Measurements from ENCODE around the gene HDAC9.

HDAC9 gene

GRCh38 chr7:18866359-18867036 is 370.9 kb downstream of the HDAC9 start:
- Histone ChIP-seq H3K9ac (ENCODE audit: low read depth, low read length, poor library complexity, severe bottlenecking) (no peak overlapping the region), H3K4me2 (ENCODE audit: low read depth, low read length, poor library complexity, severe bottlenecking) (no peak overlapping the region), H3K4me3 (ENCODE audit: low read length, poor library complexity, severe bottlenecking) (no peak overlapping the region), H4K20me1 (ENCODE audit: insufficient read depth, low read length, poor library complexity, severe bottlenecking) (no peaks in the 10 kb centered on the region), H3K36me3 (ENCODE audit: insufficient read depth, low read length) (no peaks in the 10 kb centered on the region), H3K9me2 (replicated peaks; ENCODE audit: low read depth, low read length) (no peaks in the 10 kb centered on the region), H2AFZ (ENCODE audit: low read length) (no peak overlapping the region), H3K9me3 (ENCODE audit: insufficient read depth, low read depth, low read length) (no peaks in the 10 kb centered on the region), H3K27me3 (ENCODE audit: insufficient read depth, low read length, poor library complexity, severe bottlenecking) (no peaks in the 10 kb centered on the region), H3K79me2 (ENCODE audit: insufficient read depth, low read length) (no peaks in the 10 kb centered on the region), H3K4me1 (ENCODE audit: insufficient read depth, low read length, poor library complexity, severe bottlenecking) (no peaks in the 10 kb centered on the region), H3F3A (ENCODE audit: low read depth) (no peaks in the 10 kb centered on the region)
- no peak for TF ChIP-seq CTCF (conservative IDR thresholded peaks at IDR 0.05; ENCODE audit: low read length)
- TF ChIP-seq EZH2phosphoT487 (IDR thresholded peaks at IDR 0.05; ENCODE audit: borderline replicate concordance) = no peak

GRCh38 chr7:18872344-18872743 is 376.8 kb downstream of the HDAC9 start:
- no peak overlapping the region for H3K4me3 ChIP-seq (ENCODE audit: low read length, poor library complexity, severe bottlenecking)
- no peak overlapping the region for H2AFZ ChIP-seq (ENCODE audit: low read length)
- no peaks in the 10 kb centered on the region for H4K20me1 ChIP-seq (ENCODE audit: insufficient read depth, low read length, poor library complexity, severe bottlenecking)
- no peaks in the 10 kb centered on the region for H3K9me2 ChIP-seq (replicated peaks; ENCODE audit: low read depth, low read length)
- H3K9me3 ChIP-seq (ENCODE audit: insufficient read depth, low read depth, low read length) = no peaks in the 10 kb centered on the region
- no peaks in the 10 kb centered on the region for H3K79me2 ChIP-seq (ENCODE audit: insufficient read depth, low read length)
- no peak overlapping the region for H3K4me2 ChIP-seq (ENCODE audit: low read depth, low read length, poor library complexity, severe bottlenecking)
- no peaks in the 10 kb centered on the region for H3K36me3 ChIP-seq (ENCODE audit: insufficient read depth, low read length)
- H3K9ac ChIP-seq (ENCODE audit: low read depth, low read length, poor library complexity, severe bottlenecking) = no peak overlapping the region
- no peaks in the 10 kb centered on the region for H3K4me1 ChIP-seq (ENCODE audit: insufficient read depth, low read length, poor library complexity, severe bottlenecking)
- no peak for TF ChIP-seq CTCF (conservative IDR thresholded peaks at IDR 0.05; ENCODE audit: low read length)
- TF ChIP-seq EZH2phosphoT487 (IDR thresholded peaks at IDR 0.05; ENCODE audit: borderline replicate concordance) = no peak
- no peaks in the 10 kb centered on the region for H3F3A ChIP-seq (ENCODE audit: low read depth)
- H3K27me3 ChIP-seq (ENCODE audit: insufficient read depth, low read length, poor library complexity, severe bottlenecking) = no peaks in the 10 kb centered on the region

GRCh38 chr7:18873734-18874336 is 378.3 kb downstream of the HDAC9 start:
- Histone ChIP-seq H3K9me2 (replicated peaks; ENCODE audit: low read depth, low read length) (no peaks in the 10 kb centered on the region), H3K9ac (ENCODE audit: low read depth, low read length, poor library complexity, severe bottlenecking) (no peak overlapping the region), H3F3A (ENCODE audit: low read depth) (no peaks in the 10 kb centered on the region), H3K4me2 (ENCODE audit: low read depth, low read length, poor library complexity, severe bottlenecking) (no peak overlapping the region), H3K9me3 (ENCODE audit: insufficient read depth, low read depth, low read length) (no peaks in the 10 kb centered on the region), H4K20me1 (ENCODE audit: insufficient read depth, low read length, poor library complexity, severe bottlenecking) (no peaks in the 10 kb centered on the region), H3K79me2 (ENCODE audit: insufficient read depth, low read length) (no peaks in the 10 kb centered on the region), H3K27me3 (ENCODE audit: insufficient read depth, low read length, poor library complexity, severe bottlenecking) (no peaks in the 10 kb centered on the region), H3K4me1 (ENCODE audit: insufficient read depth, low read length, poor library complexity, severe bottlenecking) (no peaks in the 10 kb centered on the region), H2AFZ (ENCODE audit: low read length) (no peak overlapping the region), H3K36me3 (ENCODE audit: insufficient read depth, low read length) (no peaks in the 10 kb centered on the region), H3K4me3 (ENCODE audit: low read length, poor library complexity, severe bottlenecking) (no peak overlapping the region)
- peak; percentile 42 for TF ChIP-seq CTCF (conservative IDR thresholded peaks at IDR 0.05; ENCODE audit: low read length)
- TF ChIP-seq EZH2phosphoT487 (IDR thresholded peaks at IDR 0.05; ENCODE audit: borderline replicate concordance) = no peak

Data from Loucy (cell line).